Stimulated activated effector memory CD8-positive, alpha-beta T cell treated with anti-CD3 and anti-CD28 coated beads, Interleukin-12 subunit alpha, Interleukin-12 subunit beta, amount 100 ng/mL, for 72 hours (primary cell): ENCODE results near the gene P2RY13.

Source experiments
- ATAC-seq: fragments of 150-1000 bp; cut with Tn5 transposase; 2 replicates; pipeline ENCODE4 v1.10.0; 2021
- DNase-seq, 2 donors: peaks; one replicate each; pipeline ENCODE4 v3.0.0; 2021 to 2022; ENCODE audit warnings: low spot score in 2 of 2
- H3K27ac Mint-ChIP-seq: one replicate; pipeline ENCODE4 v1.8.0; 2022; ENCODE audit warnings: mild to moderate bottlenecking, mixed read lengths
- H3K36me3 Mint-ChIP-seq: one replicate; pipeline ENCODE4 v1.8.0; 2022; ENCODE audit warnings: mild to moderate bottlenecking, mixed read lengths
- H3K4me1 Mint-ChIP-seq: one replicate; pipeline ENCODE4 v1.8.0; 2022; ENCODE audit warnings: mixed read lengths
- H3K4me3 Mint-ChIP-seq: one replicate; pipeline ENCODE4 v1.8.0; 2022; ENCODE audit warnings: mild to moderate bottlenecking, mixed read lengths
- H3K9me3 Mint-ChIP-seq: one replicate; pipeline ENCODE4 v1.8.0; 2022; ENCODE audit warnings: mixed read lengths

P2RY13 gene

DNA sequence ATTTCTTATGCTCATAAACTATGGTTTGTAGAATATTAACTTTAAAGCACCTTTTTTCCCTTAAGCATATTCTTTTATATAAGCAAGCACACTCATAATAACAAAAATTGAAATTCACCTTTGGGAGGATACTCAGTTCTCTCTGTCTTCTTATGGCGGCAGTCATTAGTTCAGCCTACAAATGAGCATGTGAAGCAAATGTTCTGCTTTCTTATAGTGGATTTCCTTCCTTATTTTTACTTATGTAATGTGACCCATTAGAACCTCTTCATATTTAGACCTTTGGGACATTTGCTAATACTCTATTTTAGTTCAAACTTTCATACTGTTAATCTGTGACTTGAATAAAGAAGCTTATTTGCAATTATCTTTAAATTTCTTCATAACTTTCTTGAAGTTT, at the start of gene P2RY13:
Gene P2RY13, minus strand, starts transcription at position 187 of the 400 bp plus-strand sequence. Its CDS starts 21 bp downstream, at position 166.
- no peaks in the 10 kb centered on the region for H3K9me3 Mint-ChIP-seq
- H3K27ac Mint-ChIP-seq = no peak within 1 kb of the TSS
- H3K36me3 Mint-ChIP-seq = no peaks in the 10 kb centered on the region
- H3K4me1 Mint-ChIP-seq = peaks cover 8% of the 10 kb centered on the region
- no peak for DNase-seq
- H3K4me3 Mint-ChIP-seq = peak within 1 kb of the TSS; percentile 31
- ATAC-seq = no peak

DNA sequence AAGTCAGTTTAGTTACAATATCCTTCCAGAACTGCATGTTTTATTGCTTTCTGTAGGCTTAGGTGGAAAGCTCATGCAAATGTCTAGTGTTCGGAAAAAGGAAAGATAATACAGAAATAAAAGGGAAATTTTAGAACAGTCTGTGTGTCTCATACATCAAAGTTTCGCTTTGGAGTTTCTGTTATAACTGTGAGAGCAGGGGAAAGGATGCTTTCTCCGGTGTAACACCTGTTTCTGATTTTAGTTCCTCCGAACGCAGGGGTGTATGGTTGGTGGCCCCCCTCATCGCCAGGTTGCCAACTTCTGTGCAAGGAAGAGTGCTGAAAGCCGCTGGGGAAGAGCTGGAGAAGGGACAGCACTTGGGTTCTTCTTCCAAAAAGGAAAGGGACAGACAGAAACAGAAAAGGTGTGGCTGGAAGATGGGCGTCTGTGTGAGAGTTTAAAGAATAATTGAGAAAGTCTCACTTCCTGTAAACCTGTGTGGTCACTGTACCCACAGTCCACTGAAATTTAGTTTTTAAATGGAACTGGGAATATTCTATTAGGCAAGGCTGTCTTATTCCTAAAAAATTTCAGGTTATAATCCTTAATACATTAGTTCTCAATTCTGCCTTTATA, 48.5 kb upstream of the P2RY13 start:
- H3K27ac Mint-ChIP-seq = no peak overlapping the region
- DNase-seq = no peak
- ATAC-seq = no peak

DNA sequence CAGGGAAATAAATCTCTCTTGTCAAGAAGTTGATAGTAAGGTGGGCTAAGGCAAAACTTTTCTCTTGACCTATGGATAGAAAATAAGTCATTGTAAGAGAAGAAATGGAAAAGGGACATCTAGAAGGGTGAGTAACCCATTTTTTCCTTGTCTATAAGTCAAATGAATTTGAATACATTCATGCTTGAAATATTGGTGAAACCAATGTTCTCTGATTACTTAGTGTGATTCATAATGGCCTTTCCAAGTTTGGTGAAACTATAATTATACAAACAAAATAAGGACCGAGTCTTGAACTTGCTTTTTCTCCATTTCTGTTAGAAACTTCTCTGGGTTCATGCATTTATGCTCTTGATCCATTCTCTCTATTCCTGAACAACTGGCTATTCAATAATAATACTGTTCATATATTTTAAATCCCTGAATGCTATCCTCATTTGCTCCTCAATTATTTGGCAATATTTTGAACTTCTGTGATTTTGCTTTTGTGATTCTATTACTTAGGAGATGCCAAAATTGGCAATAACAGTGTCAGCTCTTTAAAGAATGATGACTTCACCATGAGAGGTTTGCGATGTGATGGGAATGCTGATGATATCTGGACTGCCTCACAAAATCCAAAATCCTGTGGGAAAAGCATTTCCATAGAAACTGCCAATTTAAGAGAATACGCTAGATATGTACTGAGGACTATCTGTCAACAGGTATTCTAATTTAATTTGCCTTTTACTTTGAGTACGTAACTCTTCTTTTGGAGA, 42.9 kb upstream of the P2RY13 start:
- no peaks in the 10 kb centered on the region for H3K4me1 Mint-ChIP-seq
- DNase-seq = no peak
- H3K9me3 Mint-ChIP-seq = no peaks in the 10 kb centered on the region
- no peak for ATAC-seq
- H3K36me3 Mint-ChIP-seq = no peaks in the 10 kb centered on the region
- H3K4me3 Mint-ChIP-seq = no peak overlapping the region
- H3K27ac Mint-ChIP-seq = no peak overlapping the region

More for the DNA sequence above, 48.5 kb upstream of the P2RY13 start:
- Mint-ChIP-seq H3K9me3 (no peaks in the 10 kb centered on the region), H3K36me3 (no peaks in the 10 kb centered on the region), H3K4me3 (no peak overlapping the region), H3K4me1 (no peaks in the 10 kb centered on the region)

- no peak for DNase-seq
- no peaks in the 10 kb centered on the region for H3K9me3 Mint-ChIP-seq
- H3K36me3 Mint-ChIP-seq = no peaks in the 10 kb centered on the region
- no peaks in the 10 kb centered on the region for H3K4me1 Mint-ChIP-seq
- H3K27ac Mint-ChIP-seq = no peak overlapping the region
- no peak for ATAC-seq
- no peak overlapping the region for H3K4me3 Mint-ChIP-seq
Measured at GRCh38 chr3:151371526-151371925, 42.2 kb upstream of the P2RY13 start.

GRCh38 chr3:151367448-151367847, 38.1 kb upstream of the P2RY13 start:
- no peak for ATAC-seq
- no peak for DNase-seq
- H3K36me3 Mint-ChIP-seq = no peaks in the 10 kb centered on the region
- no peaks in the 10 kb centered on the region for H3K4me1 Mint-ChIP-seq
- no peak overlapping the region for H3K4me3 Mint-ChIP-seq
- no peak overlapping the region for H3K27ac Mint-ChIP-seq
- no peaks in the 10 kb centered on the region for H3K9me3 Mint-ChIP-seq

- no peak overlapping the region for H3K27ac Mint-ChIP-seq
Measured at GRCh38 chr3:151366993-151367392, 37.6 kb upstream of the P2RY13 start.

DNA sequence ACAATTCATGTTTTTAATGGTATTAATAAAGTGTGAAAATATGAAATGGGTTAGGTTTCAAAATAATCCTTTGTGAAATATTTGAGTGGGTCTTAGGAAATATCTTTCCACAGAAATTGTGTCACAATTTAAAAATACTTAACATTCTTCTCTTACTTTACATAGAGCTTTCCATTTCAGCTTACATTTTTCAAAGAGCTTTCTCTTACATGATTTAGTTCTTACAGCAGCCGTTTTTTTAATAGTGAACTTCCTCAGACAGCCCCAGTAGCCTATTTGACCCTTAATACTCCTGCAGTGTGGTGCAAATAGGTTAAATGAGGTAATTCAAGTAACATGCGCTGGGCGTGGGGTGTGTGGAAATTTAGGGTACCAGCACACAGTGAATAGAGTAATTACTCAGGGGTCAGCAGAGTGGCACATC, 33.4 kb upstream of the P2RY13 start:
- no peak overlapping the region for H3K4me3 Mint-ChIP-seq
- DNase-seq (no peak), ATAC-seq (no peak)
- no peaks in the 10 kb centered on the region for H3K36me3 Mint-ChIP-seq
- H3K27ac Mint-ChIP-seq = no peak overlapping the region
- no peaks in the 10 kb centered on the region for H3K4me1 Mint-ChIP-seq
- no peaks in the 10 kb centered on the region for H3K9me3 Mint-ChIP-seq

More at GRCh38 chr3:151366993-151367392, 37.6 kb upstream of the P2RY13 start:
- no peaks in the 10 kb centered on the region for H3K36me3 Mint-ChIP-seq
- DNase-seq (no peak), ATAC-seq (no peak)
- no peaks in the 10 kb centered on the region for H3K4me1 Mint-ChIP-seq
- H3K9me3 Mint-ChIP-seq = no peaks in the 10 kb centered on the region
- no peak overlapping the region for H3K4me3 Mint-ChIP-seq

- Mint-ChIP-seq H3K9me3 (no peaks in the 10 kb centered on the region), H3K36me3 (no peaks in the 10 kb centered on the region), H3K4me1 (no peaks in the 10 kb centered on the region), H3K4me3 (no peak overlapping the region), H3K27ac (no peak overlapping the region)
- no peak for DNase-seq
- ATAC-seq = no peak
Measured at GRCh38 chr3:151357463-151357850, 28.1 kb upstream of the P2RY13 start.

DNA sequence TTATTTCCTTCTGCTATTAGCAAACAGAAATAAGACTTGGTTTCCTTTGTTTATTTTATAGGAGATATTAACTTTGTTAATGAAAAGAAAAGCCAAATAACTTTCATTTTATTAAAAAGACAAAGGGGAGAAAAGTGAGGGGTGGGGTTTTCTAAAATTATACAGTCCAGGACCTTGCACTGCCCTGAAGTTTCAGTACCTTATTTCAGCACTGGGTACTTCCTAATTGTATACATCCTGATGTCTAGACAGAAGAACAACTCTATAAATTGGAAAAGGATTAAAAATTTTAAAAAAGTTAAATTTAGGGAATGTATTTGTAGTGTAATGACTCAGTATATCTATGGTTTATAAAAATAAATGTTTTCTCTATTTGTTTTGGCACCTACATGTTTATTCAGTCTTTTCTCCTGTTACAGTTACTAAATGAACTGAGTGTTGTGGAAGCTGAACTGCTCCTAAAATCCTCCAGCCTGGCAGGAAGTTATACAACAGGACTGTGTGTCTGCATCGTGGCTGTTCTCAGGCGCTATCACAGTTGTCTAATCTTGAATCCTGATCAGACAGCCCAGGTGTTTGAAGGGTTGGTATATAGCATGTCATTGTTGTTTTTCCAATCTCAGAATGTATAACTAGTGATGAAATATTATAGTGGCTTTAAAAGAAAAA, 27.6 kb upstream of the P2RY13 start:
- no peak for DNase-seq
- H3K9me3 Mint-ChIP-seq = no peaks in the 10 kb centered on the region
- no peak for ATAC-seq
- H3K4me3 Mint-ChIP-seq = no peak overlapping the region
- no peaks in the 10 kb centered on the region for H3K36me3 Mint-ChIP-seq
- H3K27ac Mint-ChIP-seq = no peak overlapping the region
- no peaks in the 10 kb centered on the region for H3K4me1 Mint-ChIP-seq

DNA sequence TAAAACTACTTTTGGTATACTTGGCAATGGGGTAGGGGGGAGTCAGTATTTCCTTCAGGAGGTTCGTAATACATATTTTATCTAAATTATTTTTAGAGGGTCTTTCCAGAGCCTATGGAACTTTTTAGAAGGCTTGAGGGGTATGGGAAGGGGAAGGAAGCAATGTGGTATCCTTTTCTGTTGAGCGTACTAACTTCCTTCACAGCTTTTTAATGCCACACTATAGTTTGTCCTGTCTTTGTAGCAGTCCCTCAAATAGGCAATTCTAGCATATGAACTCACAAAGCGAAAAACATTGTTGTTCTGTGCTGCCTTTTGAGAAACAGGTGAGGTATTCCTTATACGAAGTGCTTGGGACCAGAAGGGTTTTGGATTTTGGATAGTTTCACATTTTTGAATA, 22.3 kb upstream of the P2RY13 start:
- H3K9me3 Mint-ChIP-seq = no peaks in the 10 kb centered on the region
- peak overlapping the region; percentile 11 for H3K4me3 Mint-ChIP-seq
- H3K36me3 Mint-ChIP-seq = no peaks in the 10 kb centered on the region
- no peak for DNase-seq
- H3K27ac Mint-ChIP-seq = no peak overlapping the region
- peaks cover 13% of the 10 kb centered on the region for H3K4me1 Mint-ChIP-seq
- ATAC-seq = no peak

- Mint-ChIP-seq H3K4me3 (peak overlapping the region; percentile 11), H3K27ac (no peak overlapping the region), H3K4me1 (peaks cover 16% of the 10 kb centered on the region), H3K9me3 (no peaks in the 10 kb centered on the region), H3K36me3 (no peaks in the 10 kb centered on the region)
- ATAC-seq (no peak), DNase-seq (no peak)
Measured at GRCh38 chr3:151351219-151351618, 21.9 kb upstream of the P2RY13 start.

- no peaks in the 10 kb centered on the region for H3K36me3 Mint-ChIP-seq
- H3K4me1 Mint-ChIP-seq = peaks cover 22% of the 10 kb centered on the region
- H3K27ac Mint-ChIP-seq = no peak overlapping the region
- DNase-seq (no peak), ATAC-seq (no peak)
- no peak overlapping the region for H3K4me3 Mint-ChIP-seq
- no peaks in the 10 kb centered on the region for H3K9me3 Mint-ChIP-seq
Measured at GRCh38 chr3:151350656-151351055, 21.3 kb upstream of the P2RY13 start.

GRCh38 chr3:151347432-151347831, 18.1 kb upstream of the P2RY13 start:
- no peak for ATAC-seq
- Mint-ChIP-seq H3K9me3 (no peaks in the 10 kb centered on the region), H3K4me3 (no peak overlapping the region), H3K36me3 (no peaks in the 10 kb centered on the region), H3K4me1 (peaks cover 22% of the 10 kb centered on the region), H3K27ac (no peak overlapping the region)
- DNase-seq = no peak

DNA sequence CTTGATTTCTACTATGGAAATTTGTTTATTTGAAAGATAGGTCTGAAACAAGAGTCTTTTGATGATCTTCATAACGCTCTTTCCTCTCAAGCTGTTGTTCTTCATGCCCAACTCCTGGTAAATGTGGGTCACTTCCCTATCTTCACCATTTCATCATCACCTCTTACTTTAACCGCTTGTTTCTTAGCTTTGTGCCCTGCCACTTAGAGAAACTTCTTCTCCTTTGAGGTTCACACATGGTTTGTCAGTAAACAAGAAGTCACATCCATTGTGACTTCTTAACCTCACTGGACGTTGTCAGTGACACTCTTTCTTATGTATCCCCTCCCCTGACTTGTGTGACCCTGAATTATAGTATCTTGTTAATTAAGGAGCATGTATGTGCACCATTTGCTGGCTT, 16.9 kb upstream of the P2RY13 start:
- H3K9me3 Mint-ChIP-seq = no peaks in the 10 kb centered on the region
- H3K36me3 Mint-ChIP-seq = no peaks in the 10 kb centered on the region
- H3K4me1 Mint-ChIP-seq = peaks cover 18% of the 10 kb centered on the region
- peak overlapping the region; percentile 10 for H3K4me3 Mint-ChIP-seq
- ATAC-seq (peak; percentile 40), DNase-seq (no peak)
- H3K27ac Mint-ChIP-seq = no peak overlapping the region

DNA sequence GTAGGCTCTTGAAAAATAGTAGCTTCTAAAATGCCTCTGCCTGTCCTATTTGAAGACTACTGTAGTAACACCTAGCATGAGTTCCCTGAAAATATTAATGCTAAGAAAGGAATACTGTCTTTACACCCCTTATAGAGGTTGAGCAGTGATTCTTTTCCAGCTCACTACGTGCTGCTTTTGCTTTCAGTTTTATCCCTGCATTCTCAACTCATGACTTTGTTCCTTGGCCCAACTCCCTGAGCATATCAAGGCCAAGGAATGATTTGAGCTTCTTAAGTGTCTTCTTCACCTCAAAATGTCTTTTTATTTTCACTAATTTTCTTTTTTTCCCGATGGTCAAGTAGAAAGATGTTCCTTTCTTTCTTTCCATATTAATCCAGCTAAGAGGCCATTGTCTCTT, 16.5 kb upstream of the P2RY13 start:
- ATAC-seq = no peak
- peak overlapping the region; percentile 10 for H3K4me3 Mint-ChIP-seq
- DNase-seq = no peak
- no peaks in the 10 kb centered on the region for H3K36me3 Mint-ChIP-seq
- H3K9me3 Mint-ChIP-seq = no peaks in the 10 kb centered on the region
- no peak overlapping the region for H3K27ac Mint-ChIP-seq
- peaks cover 16% of the 10 kb centered on the region for H3K4me1 Mint-ChIP-seq

DNA sequence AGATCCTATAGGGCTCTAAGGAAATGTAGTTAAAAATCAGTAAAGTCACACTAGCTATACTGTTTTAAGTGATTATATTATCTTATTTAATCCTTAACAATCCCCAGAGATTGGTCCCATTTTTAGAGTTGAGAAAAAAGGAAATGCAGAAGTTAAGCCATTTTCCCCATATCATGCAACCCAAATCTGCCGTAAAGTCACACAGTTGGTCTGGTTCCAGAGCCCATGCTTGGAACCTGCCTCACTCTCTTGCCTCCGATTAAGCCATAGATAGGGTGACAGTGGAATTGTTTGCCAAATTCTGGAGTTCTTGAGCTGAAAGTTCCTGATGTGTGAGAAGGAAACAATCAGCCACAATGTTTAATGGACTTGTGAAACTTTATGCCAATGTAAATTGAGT, 2.3 kb upstream of the P2RY13 start:
- Mint-ChIP-seq H3K27ac (no peak overlapping the region), H3K4me3 (no peak overlapping the region), H3K36me3 (no peaks in the 10 kb centered on the region)

More for the DNA sequence above, 2.3 kb upstream of the P2RY13 start:
- no peaks in the 10 kb centered on the region for H3K9me3 Mint-ChIP-seq
- DNase-seq (no peak), ATAC-seq (no peak)
- H3K4me1 Mint-ChIP-seq = peaks cover 8% of the 10 kb centered on the region
